Stimulated activated CD8-positive, alpha-beta memory T cell treated with anti-CD3 and anti-CD28 coated beads, Interleukin-4, amount 100 ng/mL, for 24 hours (primary cell): ENCODE results near the gene ST6GAL1.
"Not testable (repeated sequence)": the region's sequence is repeated elsewhere in the genome, so short reads cannot be mapped to it uniquely, and the experiment has no call there.

Experiments
- DNase-seq: peaks from one replicate; pipeline ENCODE4 v3.0.0-alpha.2; 2020; ENCODE audit warnings: low read depth

Gene ST6GAL1

DNA sequence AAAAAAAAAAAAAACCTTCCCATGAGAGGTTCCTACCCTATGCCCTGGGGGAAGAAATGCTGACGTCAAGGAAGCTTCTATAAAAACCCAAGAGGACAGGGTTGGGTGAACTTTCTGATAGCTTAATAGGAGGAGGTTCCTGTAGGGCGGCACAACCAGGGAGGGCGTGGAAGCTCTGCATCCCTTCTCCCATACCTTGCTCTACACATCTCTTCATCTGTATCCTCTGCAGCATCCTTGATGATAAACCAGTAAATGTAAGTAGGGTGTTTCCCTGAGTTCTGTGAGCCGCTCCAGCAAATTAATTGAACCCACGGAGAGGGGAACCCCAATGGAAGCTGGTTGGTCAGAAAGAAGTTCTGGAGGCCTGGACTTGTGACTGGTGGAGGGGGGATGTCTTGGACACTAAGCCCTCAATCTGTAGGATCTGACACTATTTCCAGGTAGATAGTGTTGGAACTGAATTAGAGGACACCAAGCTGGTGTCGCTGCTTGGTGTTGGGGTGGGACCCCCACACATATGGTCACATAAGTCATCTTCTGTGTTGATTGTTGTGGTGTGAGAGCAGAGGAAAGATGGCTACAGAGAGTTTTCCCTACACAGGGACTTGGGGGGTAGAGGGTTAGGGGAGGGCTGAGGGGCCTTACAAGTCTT lies 91.5 kb downstream of the ST6GAL1 start:
- DNase-seq, result no peak

DNA sequence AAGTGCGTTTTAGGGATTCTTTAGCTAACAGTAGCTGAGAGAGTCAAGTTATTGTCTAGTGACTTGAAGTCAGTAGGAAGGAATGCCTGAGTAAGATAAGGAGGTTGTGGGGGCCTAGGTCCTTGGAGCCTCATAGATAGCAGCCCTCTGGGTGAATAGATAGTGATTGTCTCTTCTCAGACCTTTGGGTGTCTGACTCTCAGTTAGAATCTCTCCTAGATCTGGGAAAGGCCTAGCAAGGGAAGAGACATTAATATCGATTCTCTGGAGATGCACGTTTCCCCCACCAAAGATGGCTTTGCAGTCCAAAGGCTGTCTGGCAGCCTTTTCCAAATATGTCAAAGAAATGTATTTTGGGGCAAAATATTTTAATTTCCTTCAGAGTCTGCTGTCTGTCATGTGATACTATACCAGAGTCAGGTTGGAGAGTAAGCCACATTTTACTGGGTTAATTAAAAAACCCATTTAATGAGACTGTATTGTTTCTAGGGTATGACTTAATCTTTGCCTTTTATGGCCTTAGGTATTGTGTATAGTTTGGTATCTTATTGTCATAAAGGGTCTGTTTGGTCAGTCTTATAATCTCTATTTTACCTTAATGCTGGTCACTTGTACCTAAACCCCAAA lies 92.2 kb downstream of the ST6GAL1 start:
- no peak for DNase-seq

DNA sequence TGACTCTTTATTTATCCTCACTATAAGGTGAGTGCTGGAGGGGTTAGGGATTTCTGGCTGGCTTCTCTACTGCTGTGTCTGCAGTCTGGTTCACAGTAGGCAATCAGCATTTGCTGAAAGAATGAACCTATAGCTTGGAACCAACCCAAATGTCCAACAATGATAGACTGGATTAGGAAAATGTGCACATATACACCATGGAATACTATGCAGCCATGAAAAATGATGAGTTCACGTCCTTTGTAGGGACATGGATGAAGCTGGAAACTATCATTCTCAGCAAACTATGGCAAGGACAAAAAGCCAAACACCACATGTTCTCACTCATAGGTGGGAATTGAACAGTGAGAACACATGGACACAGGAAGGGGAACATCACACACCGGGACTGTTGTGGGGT lies 93.0 kb downstream of the ST6GAL1 start:
- DNase-seq, result not testable (repeated sequence)

DNA sequence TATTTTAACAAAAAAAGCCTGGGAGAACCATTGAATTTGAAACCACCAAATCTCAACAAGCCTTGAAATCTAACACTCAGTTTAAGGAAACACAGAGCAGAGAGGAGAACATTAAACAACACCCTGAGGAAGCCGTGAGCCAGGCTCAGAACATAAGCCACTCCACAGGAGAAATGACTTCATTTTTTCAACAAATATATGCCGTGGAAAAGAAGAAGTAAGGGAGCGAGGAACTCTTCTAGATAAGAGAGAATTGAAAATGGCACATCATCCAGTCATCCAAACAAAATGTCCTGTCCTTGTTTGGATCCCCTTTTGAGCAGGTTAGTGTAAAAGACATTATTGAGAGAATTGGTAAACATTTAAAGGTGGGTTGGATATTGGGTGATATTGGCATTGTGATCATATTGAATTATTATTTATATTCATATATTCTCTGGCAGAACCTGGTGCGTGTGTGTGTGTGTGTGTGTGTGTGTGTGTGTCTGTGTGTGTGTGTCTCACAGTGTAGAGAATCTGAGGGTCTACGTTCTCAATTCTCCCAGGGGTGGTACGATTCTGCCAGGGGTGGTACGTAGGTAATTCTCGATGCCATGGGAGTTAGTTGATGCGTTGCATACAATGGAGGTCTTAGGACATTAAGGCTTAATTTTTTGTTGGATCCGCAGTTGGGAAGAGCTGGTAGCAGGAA lies 94.4 kb downstream of the ST6GAL1 start:
- DNase-seq, result no peak

DNA sequence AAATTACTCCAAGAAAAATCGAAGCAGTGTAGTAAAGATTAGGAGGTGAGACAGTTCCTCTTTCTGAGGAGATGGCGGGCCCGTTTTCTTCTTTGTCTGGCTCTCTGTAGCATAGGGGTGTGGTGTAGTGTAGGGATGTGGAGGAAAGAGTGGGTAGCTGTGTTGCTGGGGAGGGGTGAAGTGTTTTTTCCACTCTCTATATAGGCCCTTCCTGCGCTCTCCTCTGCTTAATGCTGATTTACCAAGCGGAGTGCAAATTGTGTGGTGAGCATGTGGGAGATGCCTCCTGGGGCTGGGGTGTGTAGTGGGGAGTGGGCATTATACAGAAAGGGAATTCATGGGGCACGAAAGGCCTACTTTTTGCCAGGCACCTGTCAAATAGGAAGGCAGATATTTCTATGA lies 94.9 kb downstream of the ST6GAL1 start:
- no peak for DNase-seq

DNA sequence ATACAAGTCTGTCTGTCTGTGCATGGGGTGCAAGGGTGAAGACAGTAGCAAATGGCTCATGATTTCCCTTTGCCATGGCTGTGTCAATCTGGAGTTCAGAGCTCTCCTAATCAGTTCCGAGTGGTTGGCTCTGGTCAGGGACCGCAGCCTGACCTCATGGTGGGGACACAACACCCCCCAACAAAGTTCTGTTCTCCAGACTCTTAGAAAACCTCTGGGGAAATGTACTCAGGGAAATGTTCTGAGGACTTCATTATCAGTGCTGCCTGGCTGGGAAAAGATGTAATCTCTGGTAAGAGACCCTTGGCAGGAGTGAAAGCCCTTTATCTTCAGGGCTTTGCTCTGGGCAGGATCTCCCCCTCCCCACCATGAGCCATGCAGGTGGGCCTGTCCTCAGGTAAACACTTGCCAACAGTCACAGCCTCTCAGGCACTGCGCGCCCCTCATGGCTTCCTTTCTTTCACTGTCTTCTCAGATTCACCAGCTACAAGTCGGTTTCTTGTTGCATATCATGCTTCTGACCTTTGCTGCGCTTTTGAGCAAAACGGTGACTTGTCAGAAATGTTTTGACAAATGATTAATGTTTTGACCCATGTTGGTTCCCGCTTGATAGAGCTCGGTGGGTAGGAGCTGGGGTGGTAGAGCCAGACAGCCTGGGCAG lies 95.5 kb downstream of the ST6GAL1 start:
- DNase-seq, result no peak

DNA sequence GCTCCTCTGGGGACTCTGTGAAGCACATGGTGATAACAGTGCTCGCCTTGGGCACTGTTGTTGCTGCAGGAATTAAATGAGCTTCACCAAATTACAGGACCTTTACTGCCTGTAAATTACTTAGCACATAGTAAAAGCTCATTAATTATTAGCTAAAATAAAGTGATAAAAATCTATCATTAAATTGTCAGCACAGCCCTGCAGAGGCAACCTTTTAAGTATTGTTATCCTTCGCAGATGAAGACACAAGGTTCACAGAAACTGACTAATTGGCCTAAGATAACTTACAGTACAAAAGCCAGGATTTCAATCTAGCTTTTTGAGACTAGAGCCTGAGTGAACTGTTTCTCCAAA lies 96.0 kb downstream of the ST6GAL1 start:
- no peak for DNase-seq

DNA sequence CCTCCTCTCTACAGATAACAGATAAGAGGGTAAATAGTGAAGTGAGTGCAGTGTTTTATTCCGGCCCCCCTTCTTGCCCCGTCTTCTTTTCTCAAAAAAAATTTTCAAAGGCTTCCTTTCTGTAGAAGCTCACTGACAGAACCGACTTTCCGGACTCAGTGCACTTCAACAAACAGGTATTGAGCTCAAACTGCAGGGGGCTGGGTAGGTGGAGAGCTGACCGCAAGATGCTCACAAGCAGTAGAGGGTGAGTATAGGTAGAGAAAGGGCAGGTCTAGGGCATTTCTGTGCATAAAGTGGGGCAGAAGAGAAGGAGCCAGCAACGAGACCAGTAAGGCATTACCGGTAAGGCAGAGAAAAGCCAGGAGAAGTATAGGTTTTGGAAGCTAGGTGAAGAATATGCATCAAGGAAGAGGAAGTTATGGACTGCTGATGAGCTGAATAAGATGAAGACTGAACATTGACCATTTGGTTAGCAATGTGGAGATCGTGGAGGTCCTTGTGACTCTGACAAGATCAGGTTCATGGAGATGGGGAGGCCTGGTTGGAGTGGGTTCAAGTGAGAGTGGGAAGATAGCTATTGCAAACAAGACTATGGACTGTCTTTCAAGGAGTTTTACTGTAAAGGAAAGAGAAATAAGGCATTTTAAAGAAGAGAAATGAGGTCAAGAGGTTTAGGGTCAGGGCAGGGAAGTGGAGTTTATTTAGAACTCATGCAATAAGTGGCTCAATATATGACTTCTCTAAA lies 97.4 kb downstream of the ST6GAL1 start:
- no peak for DNase-seq

DNA sequence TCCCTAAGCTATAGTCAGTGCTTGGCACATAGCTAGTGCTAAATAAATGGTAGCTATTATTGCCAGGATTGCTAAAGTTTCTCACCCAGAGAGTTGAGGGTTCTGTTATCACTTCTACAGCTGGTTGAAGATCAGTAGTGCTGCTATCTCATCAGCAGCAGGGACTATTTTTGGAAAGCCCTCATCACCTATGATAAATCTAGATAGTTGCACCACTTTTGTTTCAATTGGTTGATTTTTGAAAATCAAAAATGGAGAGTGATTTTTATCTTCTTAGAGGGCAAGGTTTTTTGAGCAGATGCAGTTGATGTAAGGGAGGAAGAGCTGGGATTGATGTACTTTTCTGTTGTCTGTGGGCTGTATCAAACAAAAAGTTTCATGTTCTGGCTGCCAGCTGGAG lies 101.6 kb downstream of the ST6GAL1 start:
- no peak for DNase-seq

DNA sequence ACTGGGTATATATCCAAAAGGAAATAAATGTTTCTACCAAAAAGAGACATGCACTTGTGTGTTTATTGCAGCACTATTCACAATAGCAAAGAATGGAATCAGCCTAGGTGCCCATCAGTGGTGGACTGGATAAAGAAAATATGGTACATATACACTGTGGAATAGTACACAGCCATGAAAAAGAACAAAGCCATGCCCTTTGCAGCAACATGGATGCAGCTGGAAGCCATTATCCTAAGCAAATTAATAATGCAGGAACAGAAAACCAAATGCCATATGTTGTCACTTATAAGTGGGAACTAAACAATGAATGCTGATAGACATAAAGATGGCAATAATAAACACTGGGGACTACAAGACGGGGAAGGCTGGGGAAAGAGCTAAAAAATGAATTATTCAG lies 106.1 kb downstream of the ST6GAL1 start:
- no peak for DNase-seq

DNA sequence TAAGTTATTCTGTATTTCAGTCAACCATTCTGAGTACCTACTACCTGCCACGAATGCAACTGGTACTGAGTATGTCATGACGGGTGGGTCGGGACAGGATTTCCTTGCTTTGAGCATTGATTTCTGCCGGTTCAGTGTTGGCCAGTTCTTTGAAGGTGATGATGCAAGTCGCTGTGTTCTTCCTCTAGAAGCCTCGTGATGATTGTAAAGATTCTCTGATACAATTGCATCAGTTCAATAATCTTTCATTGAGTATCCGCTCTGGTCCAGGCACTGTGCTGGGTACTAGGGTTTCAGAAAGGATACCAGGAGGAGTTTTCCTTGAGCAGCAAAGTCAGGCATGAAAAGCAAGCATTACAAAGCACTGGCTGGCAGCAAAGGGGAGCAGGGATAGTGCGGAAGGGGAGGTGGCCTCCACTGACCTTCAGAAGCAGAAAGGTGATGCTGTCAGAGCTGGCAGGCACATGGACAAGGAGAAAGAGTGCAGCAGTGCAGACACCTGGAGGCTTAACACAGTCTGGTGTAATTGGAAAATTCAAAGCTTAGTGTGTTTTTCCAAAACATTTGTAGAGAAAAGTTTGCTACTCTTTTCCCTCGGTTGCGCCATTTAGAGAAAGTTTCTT lies 108.9 kb downstream of the ST6GAL1 start:
- no peak for DNase-seq

DNA sequence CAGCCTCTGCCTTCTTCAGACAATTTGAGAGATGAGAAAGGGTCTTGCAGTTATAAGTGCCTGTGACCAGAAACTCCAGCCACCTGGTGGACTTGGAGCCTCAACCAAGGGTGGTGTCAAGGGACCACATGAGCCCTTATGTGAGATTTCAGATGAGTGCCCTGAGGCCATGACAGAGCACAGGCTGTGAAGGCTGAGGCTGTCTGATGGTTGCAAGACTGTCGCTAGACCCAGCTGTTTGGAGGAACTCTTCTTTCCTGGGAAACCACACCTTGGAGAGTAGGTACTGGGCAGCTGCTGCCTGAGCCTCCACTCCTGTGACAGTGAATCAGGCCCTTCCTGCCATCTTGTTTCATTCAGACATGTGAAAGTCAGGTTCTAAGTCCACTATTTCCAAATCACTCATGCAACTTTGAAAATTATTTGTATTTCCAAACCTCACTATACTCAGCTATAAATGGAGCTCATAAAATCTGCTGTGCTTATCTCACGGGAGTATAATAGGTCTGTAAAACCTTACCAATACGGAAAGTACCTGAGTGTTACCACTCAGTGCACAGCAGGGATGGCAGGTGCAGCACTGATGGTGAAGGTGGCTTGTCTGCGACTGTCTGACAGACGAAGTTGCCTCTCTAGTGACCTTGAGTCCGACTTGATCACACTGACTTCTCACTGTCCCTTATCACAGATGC lies 109.5 kb downstream of the ST6GAL1 start:
- no peak for DNase-seq

DNA sequence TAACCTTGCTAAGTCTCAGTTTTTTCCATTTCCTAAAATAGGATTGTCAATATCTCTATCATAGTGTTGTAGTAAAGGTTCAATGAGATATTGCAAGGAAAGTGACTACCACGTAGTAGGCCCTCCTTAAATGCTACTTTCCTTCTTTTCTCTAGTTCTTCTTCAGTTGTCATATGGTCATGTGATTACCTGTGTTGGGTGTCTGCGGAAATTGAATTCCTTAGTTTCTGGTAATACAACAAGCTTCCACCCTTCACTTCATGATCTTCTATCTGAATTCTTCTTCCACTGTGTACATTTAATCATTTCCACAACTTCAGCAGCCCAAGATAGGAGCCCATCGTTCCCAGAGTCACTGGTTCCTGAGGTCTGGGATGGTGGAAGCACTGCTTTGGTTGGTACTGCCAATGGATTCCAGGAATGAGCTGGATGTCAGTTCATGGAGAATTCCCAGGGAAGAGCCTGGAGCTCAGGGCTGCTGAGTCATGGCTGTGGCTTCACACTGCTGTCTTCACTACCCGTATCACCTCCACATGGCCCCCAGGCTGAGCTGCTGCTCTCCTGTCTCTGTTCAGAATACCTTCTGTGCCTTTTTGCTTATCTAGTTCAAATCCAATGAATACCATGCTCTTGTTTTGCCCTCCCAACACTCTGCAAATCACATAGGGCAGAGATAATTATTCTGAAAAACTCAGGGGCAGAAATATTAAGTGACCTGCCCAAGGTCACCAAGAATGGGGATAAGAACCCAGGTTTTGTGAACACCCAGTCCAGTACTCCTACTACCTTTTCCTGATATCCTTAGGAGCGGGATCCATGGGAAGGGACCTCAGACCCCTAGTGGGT lies 110.4 kb downstream of the ST6GAL1 start:
- no peak for DNase-seq

DNA sequence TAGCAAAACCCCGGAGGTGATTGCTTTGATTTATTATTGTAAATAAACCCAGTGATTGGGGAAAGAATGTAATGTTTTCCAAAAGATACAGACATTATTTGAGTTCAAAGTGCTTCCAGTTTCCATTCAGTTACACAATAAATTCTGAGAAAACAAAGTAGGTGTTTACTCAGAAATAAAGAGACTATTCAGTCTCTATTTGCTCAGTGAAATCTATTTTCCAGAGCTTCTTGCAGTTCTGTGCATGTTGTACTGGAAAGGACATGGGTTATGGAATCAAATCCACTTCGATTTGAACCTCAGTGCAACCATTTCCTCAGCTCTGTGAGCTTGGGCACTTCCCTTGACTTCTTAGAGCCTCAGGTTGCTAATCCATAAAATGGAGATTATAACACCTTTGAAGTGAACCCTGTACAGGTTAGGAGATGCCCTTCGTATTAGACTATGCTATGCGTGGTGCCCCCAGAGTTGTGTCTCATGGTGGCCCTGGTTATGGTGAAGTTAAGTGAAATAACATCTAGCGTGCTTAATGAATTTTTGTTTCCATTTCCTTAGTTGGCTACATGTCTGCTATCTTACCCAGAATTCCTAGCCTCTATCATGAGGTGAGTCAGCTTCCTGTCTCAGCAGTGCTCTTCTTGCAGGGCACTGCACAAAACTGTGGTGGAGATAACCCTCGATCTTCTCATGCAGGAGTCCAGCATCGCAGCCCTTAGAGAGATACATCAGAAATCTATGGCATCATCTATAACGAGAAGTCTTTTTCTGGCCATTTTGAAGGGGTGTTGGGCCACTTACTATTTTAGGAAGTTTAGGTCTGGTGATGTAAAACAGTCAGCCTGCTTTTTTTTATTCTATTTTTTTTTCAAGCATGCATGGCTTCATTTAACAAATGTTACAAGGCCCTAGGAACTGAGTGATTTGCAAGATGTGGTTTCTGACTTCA lies 111.3 kb downstream of the ST6GAL1 start:
- DNase-seq, result no peak

DNA sequence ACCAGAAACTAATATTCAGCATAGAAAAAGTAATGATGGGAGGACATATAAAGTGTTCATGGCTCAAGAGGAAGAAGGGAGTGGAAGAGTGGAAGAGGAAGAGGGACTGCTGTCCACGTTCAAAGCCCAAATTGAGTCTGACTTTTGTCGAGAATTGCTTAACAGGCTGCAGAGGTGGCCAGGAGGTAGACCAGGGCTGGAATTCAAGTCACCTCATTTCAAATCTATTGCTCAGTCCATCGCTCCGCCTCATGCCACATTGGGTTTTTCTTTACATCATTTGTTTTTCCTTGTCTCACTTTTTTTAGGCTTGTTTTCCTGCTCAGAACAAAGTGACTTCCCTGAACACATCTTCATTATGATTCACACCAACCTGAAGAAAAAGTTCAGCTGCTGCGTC lies 112.0 kb downstream of the ST6GAL1 start:
- DNase-seq, result no peak

DNA sequence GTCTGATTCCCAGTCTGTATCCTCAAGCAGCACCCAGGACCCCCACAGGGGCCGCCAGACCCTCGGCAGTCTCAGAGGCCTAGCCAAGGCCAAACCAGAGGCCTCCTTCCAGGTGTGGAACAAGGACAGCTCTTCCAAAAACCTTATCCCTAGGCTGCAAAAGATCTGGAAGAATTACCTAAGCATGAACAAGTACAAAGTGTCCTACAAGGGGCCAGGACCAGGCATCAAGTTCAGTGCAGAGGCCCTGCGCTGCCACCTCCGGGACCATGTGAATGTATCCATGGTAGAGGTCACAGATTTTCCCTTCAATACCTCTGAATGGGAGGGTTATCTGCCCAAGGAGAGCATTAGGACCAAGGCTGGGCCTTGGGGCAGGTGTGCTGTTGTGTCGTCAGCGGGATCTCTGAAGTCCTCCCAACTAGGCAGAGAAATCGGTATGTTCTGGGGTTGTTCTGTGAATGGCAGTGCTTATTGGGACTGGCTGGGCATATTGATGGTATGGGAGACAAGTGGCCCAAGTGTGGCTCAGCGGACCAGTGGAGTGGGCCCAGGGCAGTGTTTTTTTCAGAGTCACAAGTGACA lies 112.6 kb downstream of the ST6GAL1 start:
- no peak for DNase-seq

DNA sequence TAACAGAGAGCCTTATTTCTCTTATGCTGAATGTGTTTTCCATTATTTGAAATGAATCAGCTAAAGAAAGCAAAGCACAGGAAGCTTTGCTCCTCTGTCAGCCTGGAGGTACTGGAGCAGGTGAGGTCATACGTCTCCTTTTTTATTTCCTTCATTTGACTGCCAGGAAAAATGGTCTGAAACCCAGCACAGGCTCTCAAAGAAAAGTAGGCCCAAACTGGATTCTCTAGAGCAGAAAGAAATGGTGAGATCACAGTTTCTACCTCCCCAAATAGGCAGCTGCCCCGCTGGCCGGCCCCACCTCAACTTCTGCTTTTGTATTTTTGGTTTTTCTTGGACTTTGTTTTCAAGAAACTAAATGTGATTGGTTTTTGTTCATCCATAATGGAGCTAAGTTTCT lies 113.9 kb downstream of the ST6GAL1 start:
- no peak for DNase-seq

DNA sequence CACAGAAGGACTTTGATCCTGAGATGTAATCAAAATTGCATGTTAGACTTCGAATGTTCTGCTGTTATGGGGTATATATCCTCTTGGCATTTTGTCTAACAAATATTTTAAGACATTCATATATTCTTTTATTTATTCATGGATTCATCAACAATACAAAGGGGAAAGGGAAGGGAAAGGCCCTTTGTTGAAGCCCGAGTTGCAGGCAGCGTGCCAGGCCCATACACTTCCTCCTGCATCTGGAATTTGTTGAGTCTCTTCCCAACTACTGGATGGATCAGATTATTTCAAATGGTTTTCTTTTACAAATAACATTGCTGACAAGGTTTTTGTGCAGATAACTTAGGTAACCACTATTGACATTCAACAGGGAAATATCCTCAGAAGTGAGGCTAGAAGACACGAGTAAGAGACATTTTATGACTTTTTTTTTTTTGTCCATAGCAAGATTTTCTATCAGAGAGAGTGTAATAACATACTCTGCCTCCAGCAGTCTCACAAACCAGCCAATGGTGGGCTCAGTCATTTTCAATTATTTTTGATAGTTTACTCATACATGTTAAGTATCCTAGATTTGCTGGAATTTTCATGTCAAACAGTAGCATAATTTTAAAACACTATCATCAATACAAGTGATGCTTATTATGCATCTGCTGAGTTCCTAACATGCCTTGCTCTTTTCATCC lies 114.7 kb downstream of the ST6GAL1 start:
- no peak for DNase-seq
